Fibroblast of mammary gland (primary cell): ENCODE measurements around the gene MYO7A.

Experiments
- DNase-seq: peaks from one replicate; pipeline ENCODE4 v3.0.0-alpha.2; 2010; ENCODE audit warnings: low read depth
- H3K4me3 ChIP-seq: 2 replicates; pipeline ENCODE4 v1.5.1; 2011; ENCODE audit warnings: low read depth, mild to moderate bottlenecking, low read length, moderate library complexity; ENCODE audit not compliant: control insufficient read depth
- TF ChIP-seq, protein P1 (sequence below): conservative IDR thresholded peaks from 2 replicates; pipeline ENCODE4 v1.5.1; 2011; ENCODE audit warnings: low read depth, low read length, inconsistent platforms; ENCODE audit not compliant: control insufficient read depth, insufficient read depth

The MYO7A gene

GRCh38 chr11:77122576-77123212 is 5.4 kb upstream of the MYO7A start:
- TF ChIP-seq, protein P1, sequence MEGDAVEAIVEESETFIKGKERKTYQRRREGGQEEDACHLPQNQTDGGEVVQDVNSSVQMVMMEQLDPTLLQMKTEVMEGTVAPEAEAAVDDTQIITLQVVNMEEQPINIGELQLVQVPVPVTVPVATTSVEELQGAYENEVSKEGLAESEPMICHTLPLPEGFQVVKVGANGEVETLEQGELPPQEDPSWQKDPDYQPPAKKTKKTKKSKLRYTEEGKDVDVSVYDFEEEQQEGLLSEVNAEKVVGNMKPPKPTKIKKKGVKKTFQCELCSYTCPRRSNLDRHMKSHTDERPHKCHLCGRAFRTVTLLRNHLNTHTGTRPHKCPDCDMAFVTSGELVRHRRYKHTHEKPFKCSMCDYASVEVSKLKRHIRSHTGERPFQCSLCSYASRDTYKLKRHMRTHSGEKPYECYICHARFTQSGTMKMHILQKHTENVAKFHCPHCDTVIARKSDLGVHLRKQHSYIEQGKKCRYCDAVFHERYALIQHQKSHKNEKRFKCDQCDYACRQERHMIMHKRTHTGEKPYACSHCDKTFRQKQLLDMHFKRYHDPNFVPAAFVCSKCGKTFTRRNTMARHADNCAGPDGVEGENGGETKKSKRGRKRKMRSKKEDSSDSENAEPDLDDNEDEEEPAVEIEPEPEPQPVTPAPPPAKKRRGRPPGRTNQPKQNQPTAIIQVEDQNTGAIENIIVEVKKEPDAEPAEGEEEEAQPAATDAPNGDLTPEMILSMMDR: no peak
- DNase-seq: no peak
- no peak overlapping the region for H3K4me3 ChIP-seq

DNA sequence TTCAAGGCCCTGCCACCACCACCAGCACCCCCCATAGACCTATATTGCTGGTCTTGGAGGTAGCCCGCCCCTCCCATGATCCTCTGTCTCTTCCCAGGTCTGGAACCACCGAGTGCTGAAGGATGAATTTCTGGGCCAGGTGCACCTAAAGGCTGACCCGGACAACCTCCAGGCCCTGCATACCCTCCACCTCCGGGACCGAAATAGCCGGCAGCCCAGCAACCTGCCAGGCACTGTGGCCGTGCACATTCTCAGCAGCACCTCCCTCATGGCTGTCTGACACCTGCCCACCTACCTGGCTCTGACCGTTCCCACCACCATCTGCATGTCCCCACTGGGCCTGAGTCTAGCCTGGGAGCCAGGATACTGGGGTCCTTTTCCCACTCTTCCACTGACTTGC is 4.5 kb upstream of the MYO7A start:
- no peak for DNase-seq
- TF ChIP-seq, protein P1: no peak
- no peak overlapping the region for H3K4me3 ChIP-seq

GRCh38 chr11:77124041-77124440 is 4.0 kb upstream of the MYO7A start:
- no peak for DNase-seq
- TF ChIP-seq, protein P1: no peak
- no peak overlapping the region for H3K4me3 ChIP-seq

- H3K4me3 ChIP-seq: no peak overlapping the region
These were observed 3.6 kb upstream of the MYO7A start for GRCh38 chr11:77124488-77124887.

GRCh38 chr11:77125191-77125590 is 2.9 kb upstream of the MYO7A start:
- DNase-seq: no peak
- TF ChIP-seq, protein P1: no peak
- no peak overlapping the region for H3K4me3 ChIP-seq

More at GRCh38 chr11:77124488-77124887, 3.6 kb upstream of the MYO7A start:
- TF ChIP-seq, protein P1: no peak
- no peak for DNase-seq

DNA sequence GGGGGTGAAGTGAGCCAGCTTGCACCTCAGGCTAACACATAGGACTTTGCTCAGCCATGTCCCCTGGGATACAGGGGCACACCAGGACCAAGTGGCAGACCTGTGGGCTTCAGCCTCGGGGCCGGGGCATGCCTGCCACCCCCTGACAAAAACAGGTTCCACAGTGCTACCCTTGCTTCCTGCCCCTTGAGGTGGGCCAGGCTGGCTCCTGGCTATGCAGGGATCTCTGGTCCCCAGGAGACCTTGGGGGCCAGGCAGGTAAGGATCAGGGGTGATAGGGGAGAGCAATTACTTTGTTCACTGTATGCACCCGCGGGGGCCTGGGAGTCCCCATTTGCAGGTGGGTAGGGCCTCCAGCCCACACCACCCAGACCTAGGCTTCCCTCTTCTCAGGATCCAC is 2.4 kb upstream of the MYO7A start:
- no peak overlapping the region for H3K4me3 ChIP-seq
- TF ChIP-seq, protein P1: no peak
- no peak for DNase-seq

DNA sequence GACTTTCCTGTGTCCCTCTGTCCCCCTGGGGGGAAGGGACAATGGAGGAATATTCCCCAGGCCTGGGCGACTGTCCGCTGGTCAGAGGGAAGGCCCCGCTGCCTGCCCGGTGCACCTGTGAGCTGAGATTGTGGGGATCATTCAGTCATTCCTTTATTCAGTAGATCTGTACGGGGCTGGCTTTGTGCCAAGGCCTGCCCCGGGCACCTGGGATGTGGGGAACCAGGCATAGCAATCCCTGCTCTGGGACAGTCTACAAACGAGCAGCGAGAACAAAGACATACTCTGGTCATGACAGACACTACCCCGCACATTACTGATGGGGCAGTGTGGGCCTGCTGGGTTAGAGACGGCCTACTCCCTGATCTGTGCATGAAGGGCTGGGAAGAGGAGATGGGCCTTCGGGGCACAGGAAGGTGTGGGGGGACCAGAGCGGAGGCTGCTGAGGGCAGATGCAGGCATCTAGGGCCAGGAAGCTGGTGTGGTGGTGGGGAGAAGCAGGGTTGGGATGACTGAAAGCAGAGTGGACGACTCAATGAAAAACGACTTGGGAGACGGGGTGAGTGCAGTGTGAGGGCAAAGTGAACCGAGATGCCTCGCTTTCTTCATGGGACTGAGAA is 1.8 kb upstream of the MYO7A start:
- TF ChIP-seq, protein P1: no peak
- H3K4me3 ChIP-seq: no peak overlapping the region
- DNase-seq: no peak
